Body of pancreas (tissue), 4 donors: ENCODE data around the gene DCAF8. TPM values are rescaled to one million over a fixed set of nuclear protein-coding genes. Genes with fewer than 3 reads are reported as not detected.

Experiments
- ATAC-seq: fragments of 150-250 bp; one replicate; pipeline ENCODE4 v1.9.1; 2016
- DNase-seq, 4 donors: peaks; one replicate each; pipeline ENCODE4 v3.0.0-alpha.2; 2019
- H3K27ac ChIP-seq, 4 donors: fragments of 200-600 bp; sonication (generic); 1 replicate in 3 of 4; 2 replicates in 1 of 4; pipeline versions ENCODE4 v1.5.1 to v1.6.1; 2016 to 2019; ENCODE audit warnings: mild to moderate bottlenecking in 1 of 4, mixed read lengths in 1 of 4, moderate library complexity in 1 of 4
- H3K27me3 ChIP-seq, 2 donors: fragments of 200-600 bp; sonication (generic); one replicate each; pipeline ENCODE4 v1.6.0; 2016; ENCODE audit warnings: mild to moderate bottlenecking in 1 of 2
- H3K36me3 ChIP-seq, 2 donors: fragments of 200-600 bp; sonication (generic); replicated peaks in 1 of 2; 2 replicates each; pipeline ENCODE4 v1.5.1; 2016; ENCODE audit warnings: low read depth in 2 of 2; ENCODE audit not compliant: insufficient read depth in 1 of 2
- H3K4me1 ChIP-seq: fragments of 200-600 bp; sonication (generic); one replicate; pipeline ENCODE4 v1.6.0; 2016
- H3K4me3 ChIP-seq, 2 donors: fragments of 200-600 bp; sonication (generic); 1 replicate in 1 of 2; 2 replicates in 1 of 2; pipeline ENCODE4 v1.5.1; 2016 to 2019
- H3K9me3 ChIP-seq, 3 donors: fragments of 200-600 bp; sonication (generic); 1 replicate in 2 of 3; 2 replicates in 1 of 3; pipeline ENCODE4 v1.5.1; 2016
- POLR2A ChIP-seq, 3 donors: fragments of 450-650 bp; IDR thresholded peaks; one replicate each; pipeline ENCODE4 v1.6.1; 2016; ENCODE audit warnings: antibody characterized with exemption in 3 of 3, mild to moderate bottlenecking in 2 of 3
- WGBS, 2 donors: methylation state at CpG; one replicate each; pipeline ENCODE4 v1.1.5; 2017; 5-methylcytosine and 5-hydroxymethylcytosine counted together
- intact Hi-C: fragments of 100-400 bp; cut with DNase I; formaldehyde crosslinking; loops from one replicate; pipeline ENCODE4 v1.15.1; 2023
- total RNA-seq, 2 donors: library from RNA; depleted of rRNA; stranded (reverse); fragments of >200 nt; gene quantifications; one replicate each; pipeline ENCODE4 v1.1.0, GENCODE V29; 2016
- TF ChIP-seq, protein P1 (sequence below), 7 experiments: fragments of 450-650 bp in 4 of 7; fragments of 200-600 bp in 3 of 7; sonication (generic) in 3 of 7; IDR thresholded peaks; one replicate each; pipeline ENCODE4 v1.5.1; 2016 to 2019; ENCODE audit warnings: antibody characterized with exemption in 7 of 7

Gene DCAF8
- total RNA-seq, 2 donors from 2014 or later, result 123 to 190 TPM

GRCh38 chr1:160251687-160252526 is 10.4 kb downstream of the DCAF8 start:
- Histone ChIP-seq H3K36me3 (no peaks in the 10 kb centered on the region), H3K27ac (peak overlapping the region; percentile 18 to 42 (median 34)), H3K4me3 (no peak overlapping the region), H3K4me1 (peaks cover 47% of the 10 kb centered on the region), H3K27me3 (no peaks in the 10 kb centered on the region), H3K9me3 (no peaks in the 10 kb centered on the region)
- TF ChIP-seq, protein P1, sequence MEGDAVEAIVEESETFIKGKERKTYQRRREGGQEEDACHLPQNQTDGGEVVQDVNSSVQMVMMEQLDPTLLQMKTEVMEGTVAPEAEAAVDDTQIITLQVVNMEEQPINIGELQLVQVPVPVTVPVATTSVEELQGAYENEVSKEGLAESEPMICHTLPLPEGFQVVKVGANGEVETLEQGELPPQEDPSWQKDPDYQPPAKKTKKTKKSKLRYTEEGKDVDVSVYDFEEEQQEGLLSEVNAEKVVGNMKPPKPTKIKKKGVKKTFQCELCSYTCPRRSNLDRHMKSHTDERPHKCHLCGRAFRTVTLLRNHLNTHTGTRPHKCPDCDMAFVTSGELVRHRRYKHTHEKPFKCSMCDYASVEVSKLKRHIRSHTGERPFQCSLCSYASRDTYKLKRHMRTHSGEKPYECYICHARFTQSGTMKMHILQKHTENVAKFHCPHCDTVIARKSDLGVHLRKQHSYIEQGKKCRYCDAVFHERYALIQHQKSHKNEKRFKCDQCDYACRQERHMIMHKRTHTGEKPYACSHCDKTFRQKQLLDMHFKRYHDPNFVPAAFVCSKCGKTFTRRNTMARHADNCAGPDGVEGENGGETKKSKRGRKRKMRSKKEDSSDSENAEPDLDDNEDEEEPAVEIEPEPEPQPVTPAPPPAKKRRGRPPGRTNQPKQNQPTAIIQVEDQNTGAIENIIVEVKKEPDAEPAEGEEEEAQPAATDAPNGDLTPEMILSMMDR (IDR thresholded peaks at IDR 0.05), result peak; percentile 45 to 95 (median 80)
- TF ChIP-seq POLR2A (IDR thresholded peaks at IDR 0.05), result peak in 1 of 3 donors; percentile 5
- WGBS, 2 donors, result 43 to 53% methylated on average over 5 of the region's 5 CpGs
- ATAC-seq (peak; percentile 94), DNase-seq (peak; percentile 76 to 87 (median 85))
- intact Hi-C loops, result loop anchor here (10.0 kb wide), 1 partner anchor 57 kb away; the partner anchor contains the start of gene CASQ1

DNA sequence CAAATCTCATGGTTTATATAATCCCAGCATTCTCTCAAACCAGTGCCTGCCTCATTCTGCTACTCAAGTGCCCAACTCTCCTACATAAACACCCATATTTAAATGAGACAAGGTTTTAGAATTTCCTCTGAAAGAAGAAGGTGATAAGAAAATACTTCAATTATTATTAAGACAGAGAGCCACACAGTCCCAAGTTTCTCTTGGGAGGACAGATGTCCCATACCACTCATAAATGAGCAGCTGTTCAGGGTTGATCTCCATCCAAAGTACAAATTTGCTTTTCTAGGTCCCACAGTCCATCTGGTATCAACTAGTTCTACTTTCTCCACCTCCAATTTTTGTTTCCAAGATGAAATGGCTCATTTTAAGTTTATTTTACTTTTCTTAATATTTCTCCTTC is 11.3 kb downstream of the DCAF8 start:
- H3K4me3 ChIP-seq, result no peak overlapping the region
- no peak for TF ChIP-seq POLR2A (IDR thresholded peaks at IDR 0.05)
- TF ChIP-seq, protein P1 (IDR thresholded peaks at IDR 0.05), result no peak
- H3K4me1 ChIP-seq, result peaks cover 47% of the 10 kb centered on the region
- ATAC-seq (no peak), DNase-seq (no peak)
- intact Hi-C loops, result loop anchor here (10.0 kb wide), 1 partner anchor 56 kb away; the partner anchor contains the start of gene CASQ1
- H3K27ac ChIP-seq, result peak overlapping the region in 2 of 4 donors; percentile 6 to 42
- no peaks in the 10 kb centered on the region for H3K27me3 ChIP-seq
- H3K36me3 ChIP-seq, result no peaks in the 10 kb centered on the region
- no peaks in the 10 kb centered on the region for H3K9me3 ChIP-seq

- ATAC-seq (peak; percentile 78), DNase-seq (peak in 3 of 4 donors; percentile 22 to 30 (median 28))
- 44 to 52% methylated on average over 1 of the region's 1 CpG for WGBS, 2 donors
- intact Hi-C loops, result no loop called here
- TF ChIP-seq, protein P1 (IDR thresholded peaks at IDR 0.05), result no peak
- no peak for TF ChIP-seq POLR2A (IDR thresholded peaks at IDR 0.05)
- Histone ChIP-seq H3K27ac (peak overlapping the region in 3 of 4 donors; percentile 66 to 73 (median 71)), H3K36me3 (no peaks in the 10 kb centered on the region), H3K9me3 (no peaks in the 10 kb centered on the region), H3K27me3 (no peaks in the 10 kb centered on the region), H3K4me1 (peaks cover 68% of the 10 kb centered on the region), H3K4me3 (no peak overlapping the region)
These were observed 15.3 kb downstream of the DCAF8 start for GRCh38 chr1:160247053-160247452.

DNA sequence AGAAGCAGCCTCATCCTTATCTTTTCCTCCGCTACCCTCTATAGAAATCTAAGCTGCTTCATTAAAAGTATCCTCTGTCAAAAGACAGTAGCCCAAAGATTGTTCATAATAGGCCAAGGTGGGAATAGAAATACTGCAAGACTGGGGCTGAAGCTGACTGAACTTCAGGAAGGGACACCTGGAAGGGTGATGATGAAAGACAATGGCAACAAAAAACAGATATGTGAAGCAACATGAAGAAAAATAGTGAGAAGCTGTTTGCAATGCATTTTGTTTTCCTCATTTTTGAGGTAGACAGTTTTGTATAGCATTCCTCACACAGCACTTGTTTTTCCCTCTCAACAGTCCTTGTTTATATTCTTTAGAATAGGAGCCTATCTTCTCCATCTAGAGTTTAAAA is 16.9 kb downstream of the DCAF8 start:
- H3K4me1 ChIP-seq, result peaks cover 54% of the 10 kb centered on the region

More for the DNA sequence above, 16.9 kb downstream of the DCAF8 start:
- WGBS, 2 donors, result 26 to 40% methylated on average over 1 of the region's 1 CpG
- Histone ChIP-seq H3K36me3 (no peaks in the 10 kb centered on the region), H3K9me3 (no peaks in the 10 kb centered on the region), H3K27ac (no peak overlapping the region), H3K4me3 (no peak overlapping the region), H3K27me3 (no peaks in the 10 kb centered on the region)
- TF ChIP-seq POLR2A (IDR thresholded peaks at IDR 0.05), result no peak
- TF ChIP-seq, protein P1 (IDR thresholded peaks at IDR 0.05), result no peak
- intact Hi-C loops, result no loop called here
- ATAC-seq, result no peak
- no peak for DNase-seq
